GM12878 (cell line): ENCODE results near the gene SIN3A. TPM values are rescaled to one million over a fixed set of nuclear protein-coding genes. Genes with fewer than 3 reads are reported as not detected.

ENCODE experiments used
- ASH2L ChIP-seq: fragments of 300-600, 200-600 bp; sonication (generic); IDR thresholded peaks from 2 replicates; pipeline ENCODE4 v1.6.1; 2017; ENCODE audit warnings: low read depth, mild to moderate bottlenecking, borderline replicate concordance
- CREM ChIP-seq: IDR thresholded peaks from 2 replicates; pipeline ENCODE4 v1.6.1; 2014; ENCODE audit warnings: antibody characterized with exemption, low read depth
- MAX ChIP-seq: IDR thresholded peaks from 2 replicates; pipeline ENCODE4 v1.6.1; 2012; ENCODE audit warnings: low read depth, low read length, improper control_type of control experiment
- MYC ChIP-seq: IDR thresholded peaks from 2 replicates; pipeline ENCODE4 v1.6.1; 2011; ENCODE audit warnings: mild to moderate bottlenecking, low read length, moderate library complexity, inconsistent platforms; ENCODE audit not compliant: insufficient read depth, insufficient replicate concordance, insufficient read length, severe bottlenecking
- NFYA ChIP-seq: IDR thresholded peaks from 2 replicates; pipeline ENCODE4 v1.6.1; 2011; ENCODE audit warnings: low read depth, mild to moderate bottlenecking, low read length, improper control_type of control experiment, borderline replicate concordance
- NR2C2 ChIP-seq: IDR thresholded peaks from 2 replicates; pipeline ENCODE4 v1.6.1; 2011; ENCODE audit warnings: borderline replicate concordance, low read depth; ENCODE audit not compliant: control insufficient read depth, insufficient read length
- PAX5 ChIP-seq: IDR thresholded peaks from 2 replicates; pipeline ENCODE4 v1.6.1; 2011; ENCODE audit warnings: low read depth, low read length, borderline replicate concordance
- SIX5 ChIP-seq: IDR thresholded peaks from 2 replicates; pipeline ENCODE4 v1.6.1; 2011; ENCODE audit warnings: mild to moderate bottlenecking, low read depth, low read length, moderate library complexity; ENCODE audit not compliant: severe bottlenecking
- SREBF1 ChIP-seq: IDR thresholded peaks from 2 replicates; pipeline ENCODE4 v1.6.1; 2012; ENCODE audit warnings: mild to moderate bottlenecking, low read length
- SREBF2 ChIP-seq: IDR thresholded peaks from 2 replicates; pipeline ENCODE4 v1.6.1; 2012; ENCODE audit warnings: mild to moderate bottlenecking, low read length
- TBL1XR1 ChIP-seq: IDR thresholded peaks from 2 replicates; pipeline ENCODE4 v1.6.1; 2012; ENCODE audit warnings: low read depth, low read length, improper control_type of control experiment
- polyA plus RNA-seq, 11 experiments: library from polyadenylated mRNA; depleted of rRNA in 4 of 11; unstranded in 6 of 11; stranded (reverse) in 5 of 11; fragments of >200 nt; fragmentation: Nextera tagmentation in 4 of 11; fragmentation: Illumina TruSeq in 1 of 11; extraction: Ambion mirVana in 4 of 11; extraction: Trizol in 1 of 11; gene quantifications; 1 replicate in 1 of 11; 2 replicates in 10 of 11; pipeline versions ENCODE4 v1.2.1 to v1.2.3, GENCODE V29; 2011 to 2016; ENCODE audit warnings: inconsistent platforms in 2 of 11, missing spikeins in 2 of 11, low read depth in 1 of 11
- total RNA-seq, 4 experiments: library from RNA; depleted of rRNA in 3 of 4; stranded (reverse); fragments of >200 nt in 3 of 4; fragmentation: Illumina TruSeq in 1 of 4; extraction: Trizol in 1 of 4; gene quantifications; 2 replicates each; pipeline versions ENCODE4 v1.2.1 to v1.2.3, GENCODE V29; 2013 to 2021
- TF ChIP-seq, protein P1 (sequence below): fragments of 450-650 bp; IDR thresholded peaks from 2 replicates; pipeline ENCODE4 v1.6.1; 2014; ENCODE audit warnings: mild to moderate bottlenecking
- TF ChIP-seq, protein P2 (sequence below): fragments of 150-350 bp; IDR thresholded peaks from 2 replicates; pipeline ENCODE4 v1.6.1; 2016; ENCODE audit warnings: low read depth, low read length

The SIN3A gene
- total and polyA plus RNA-seq, 10 of the 15 experiments (the other 5 are each of a cell fraction or from before 2014, with no cell fraction given), result 6.4 to 62.2 (median 29.2) TPM

GRCh38 chr15:75367913-75368688, 83.4 kb downstream of the SIN3A start, which contains the start of gene MAN2C1 (continued):
- TF ChIP-seq MYC (no peak), SREBF2 (no peak), PAX5 (peak; percentile 45; the same call in 1 of the 2 replicates), NR2C2 (no peak), ASH2L (peak; percentile 94), TBL1XR1 (peak; percentile 56; the same call in 1 of the 2 replicates), SREBF1 (no peak), MAX (peak; percentile 40), CREM (peak; percentile 70), SIX5 (peak; percentile 65), NFYA (no peak)
- TF ChIP-seq, protein P1, sequence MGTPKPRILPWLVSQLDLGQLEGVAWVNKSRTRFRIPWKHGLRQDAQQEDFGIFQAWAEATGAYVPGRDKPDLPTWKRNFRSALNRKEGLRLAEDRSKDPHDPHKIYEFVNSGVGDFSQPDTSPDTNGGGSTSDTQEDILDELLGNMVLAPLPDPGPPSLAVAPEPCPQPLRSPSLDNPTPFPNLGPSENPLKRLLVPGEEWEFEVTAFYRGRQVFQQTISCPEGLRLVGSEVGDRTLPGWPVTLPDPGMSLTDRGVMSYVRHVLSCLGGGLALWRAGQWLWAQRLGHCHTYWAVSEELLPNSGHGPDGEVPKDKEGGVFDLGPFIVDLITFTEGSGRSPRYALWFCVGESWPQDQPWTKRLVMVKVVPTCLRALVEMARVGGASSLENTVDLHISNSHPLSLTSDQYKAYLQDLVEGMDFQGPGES, result 0 out of 2 replicates have a peak, but pooled peaks have one; percentile 36
- TF ChIP-seq, protein P2, sequence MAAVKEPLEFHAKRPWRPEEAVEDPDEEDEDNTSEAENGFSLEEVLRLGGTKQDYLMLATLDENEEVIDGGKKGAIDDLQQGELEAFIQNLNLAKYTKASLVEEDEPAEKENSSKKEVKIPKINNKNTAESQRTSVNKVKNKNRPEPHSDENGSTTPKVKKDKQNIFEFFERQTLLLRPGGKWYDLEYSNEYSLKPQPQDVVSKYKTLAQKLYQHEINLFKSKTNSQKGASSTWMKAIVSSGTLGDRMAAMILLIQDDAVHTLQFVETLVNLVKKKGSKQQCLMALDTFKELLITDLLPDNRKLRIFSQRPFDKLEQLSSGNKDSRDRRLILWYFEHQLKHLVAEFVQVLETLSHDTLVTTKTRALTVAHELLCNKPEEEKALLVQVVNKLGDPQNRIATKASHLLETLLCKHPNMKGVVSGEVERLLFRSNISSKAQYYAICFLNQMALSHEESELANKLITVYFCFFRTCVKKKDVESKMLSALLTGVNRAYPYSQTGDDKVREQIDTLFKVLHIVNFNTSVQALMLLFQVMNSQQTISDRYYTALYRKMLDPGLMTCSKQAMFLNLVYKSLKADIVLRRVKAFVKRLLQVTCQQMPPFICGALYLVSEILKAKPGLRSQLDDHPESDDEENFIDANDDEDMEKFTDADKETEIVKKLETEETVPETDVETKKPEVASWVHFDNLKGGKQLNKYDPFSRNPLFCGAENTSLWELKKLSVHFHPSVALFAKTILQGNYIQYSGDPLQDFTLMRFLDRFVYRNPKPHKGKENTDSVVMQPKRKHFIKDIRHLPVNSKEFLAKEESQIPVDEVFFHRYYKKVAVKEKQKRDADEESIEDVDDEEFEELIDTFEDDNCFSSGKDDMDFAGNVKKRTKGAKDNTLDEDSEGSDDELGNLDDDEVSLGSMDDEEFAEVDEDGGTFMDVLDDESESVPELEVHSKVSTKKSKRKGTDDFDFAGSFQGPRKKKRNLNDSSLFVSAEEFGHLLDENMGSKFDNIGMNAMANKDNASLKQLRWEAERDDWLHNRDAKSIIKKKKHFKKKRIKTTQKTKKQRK, result no peak
